Ovary (tissue), 9 donors: ENCODE results near the gene ARHGEF25. TPM values are rescaled to one million over a fixed set of nuclear protein-coding genes. Genes with fewer than 3 reads are reported as not detected.

Source experiments
- DNase-seq, 5 donors: peaks; one replicate each; pipeline ENCODE4 v3.0.0-alpha.2; 2019 to 2020
- H3K27ac ChIP-seq, 2 donors: fragments of 200-600 bp; one replicate each; pipeline versions ENCODE4 v1.5.1 to v1.8.0; 2019 to 2022
- H3K27me3 ChIP-seq: fragments of 200-600 bp; one replicate; pipeline ENCODE4 v1.8.0; 2022
- H3K36me3 ChIP-seq: fragments of 200-600 bp; sonication (generic); one replicate; pipeline ENCODE4 v1.5.1; 2019
- H3K4me1 ChIP-seq: one replicate; pipeline ENCODE4 v1.8.1; 2013; ENCODE audit warnings: mild to moderate bottlenecking, moderate library complexity; ENCODE audit not compliant: insufficient read depth
- H3K4me3 ChIP-seq: fragments of 200-600 bp; sonication (generic); one replicate; pipeline ENCODE4 v1.5.1; 2017
- H3K9me3 ChIP-seq, 2 donors: fragments of 200-600 bp in 1 of 2; sonication (generic) in 1 of 2; one replicate each; pipeline versions ENCODE4 v1.5.1 to v1.8.1; 2013 to 2019; ENCODE audit warnings: mild to moderate bottlenecking in 1 of 2, moderate library complexity in 1 of 2
- CTCF ChIP-seq, 3 donors: fragments of 450-650 bp in 2 of 3; fragments of 200-600 bp in 1 of 3; IDR thresholded peaks; one replicate each; pipeline versions ENCODE4 v1.5.1 to v1.8.0; 2016 to 2022; ENCODE audit warnings: antibody characterized with exemption in 3 of 3, mild to moderate bottlenecking in 1 of 3
- EP300 ChIP-seq: sonication (generic); formaldehyde crosslinking; IDR thresholded peaks from one replicate; pipeline ENCODE4 v1.6.1; 2017; ENCODE audit warnings: antibody characterized with exemption
- POLR2A ChIP-seq: fragments of 450-650 bp; IDR thresholded peaks from one replicate; pipeline ENCODE4 v1.6.1; 2017; ENCODE audit warnings: antibody characterized with exemption, mild to moderate bottlenecking, moderate library complexity
- WGBS, 3 donors: extraction: QIAGEN DNeasy Blood & Tissue Kit in 1 of 3; methylation state at CpG; one replicate each; pipeline versions ENCODE4 v1.1.5 to v1.1.7; 2013 to 2017; 5-methylcytosine and 5-hydroxymethylcytosine counted together
- intact Hi-C, 4 donors: fragments of 100-400 bp; cut with DNase I; formaldehyde crosslinking; loops; one replicate each; pipeline versions ENCODE4 v1.11.0 to v1.15.1; 2022 to 2023
- polyA plus RNA-seq, 2 donors: library from polyadenylated mRNA; stranded (reverse); fragments of 200-250 nt in 1 of 2; fragments of 350-450 nt in 1 of 2; fragmentation: Illumina TruSeq in 1 of 2; extraction: RNeasy Lipid Tissue Mini Kit (QIAGEN cat#74804) in 1 of 2; gene quantifications; one replicate each; pipeline ENCODE4 v1.2.3, GENCODE V29; 2013 to 2014
- total RNA-seq, 7 donors: library from RNA; depleted of rRNA in 2 of 7; stranded (reverse); fragments of >200 nt in 2 of 7; fragmentation: NEBNext Ultra II Directional in 3 of 7; extraction: Animal tissue kit (Norgen Biotek cat#: 25700) in 3 of 7; gene quantifications; one replicate each; pipeline versions ENCODE4 v1.1.0 to v1.2.4, GENCODE V29; 2016 to 2023
- donor health status: DM: no; HTN: no; CAD: no; lungs with moderate emphysema.
- donor health status: DM: no; HTN: no; CAD: no.
- donor health status: Bipolar disorder and iron deficiency.
- donor health status: DM: yes; HTN: yes; CAD: no.
- donor health status: DM: no; HTN: no; CAD: no.
- donor health status: DM: yes; HTN: yes; CAD: no.

ARHGEF25 gene
- total and polyA plus RNA-seq, 9 donors = 22.1 to 48.8 (median 38.7) TPM

- H3K4me3 ChIP-seq = peak overlapping the region; percentile 68
- no peak for TF ChIP-seq POLR2A
- no peak for TF ChIP-seq CTCF (IDR thresholded peaks at IDR 0.05)
- H3K36me3 ChIP-seq = no peaks in the 10 kb centered on the region
- H3K9me3 ChIP-seq = no peaks in the 10 kb centered on the region
- no peaks in the 10 kb centered on the region for H3K27me3 ChIP-seq
- peaks cover 3% of the 10 kb centered on the region for H3K4me1 ChIP-seq
- peak; percentile 66 to 81 (median 74) for DNase-seq
- H3K27ac ChIP-seq = peak overlapping the region; percentile 56 to 84
- WGBS, 3 donors = 8 to 9% (median 8%) methylated on average over 34 of the region's 34 CpGs
- intact Hi-C loops = loop anchor here in 1 of 4 donors (5.0 kb wide), 1 partner anchor 88 kb away; the partner anchor contains the start of genes DDIT3 and MBD6
These were observed 1.3 kb upstream of the ARHGEF25 start for GRCh38 chr12:57609781-57610553.

- H3K4me1 ChIP-seq = peaks cover 3% of the 10 kb centered on the region
- WGBS, 3 donors = 3 to 4% (median 3%) methylated on average over 28 to 29 of the region's 29 CpGs
These were observed 604 bp upstream of the ARHGEF25 start for GRCh38 chr12:57610554-57611107.

GRCh38 chr12:57611827-57612710, 834 bp downstream of the ARHGEF25 start:
- Histone ChIP-seq H3K36me3 (no peaks in the 10 kb centered on the region), H3K27ac (peak overlapping the region; percentile 56 to 84), H3K27me3 (no peaks in the 10 kb centered on the region), H3K4me3 (peak overlapping the region; percentile 68), H3K9me3 (no peaks in the 10 kb centered on the region), H3K4me1 (peaks cover 3% of the 10 kb centered on the region)
- WGBS, 3 donors = 8 to 15% (median 9%) methylated on average over 13 to 23 of the region's 23 CpGs
- TF ChIP-seq EP300 (no peak), CTCF (IDR thresholded peaks at IDR 0.05) (no peak), POLR2A (no peak)
- intact Hi-C loops = loop anchor here in 1 of 4 donors (5.0 kb wide), 1 partner anchor 90 kb away; the partner anchor contains the start of genes DDIT3 and MBD6
- DNase-seq = no peak

More at GRCh38 chr12:57610554-57611107, 604 bp upstream of the ARHGEF25 start:
- H3K27me3 ChIP-seq = no peaks in the 10 kb centered on the region
- H3K36me3 ChIP-seq = no peaks in the 10 kb centered on the region
- DNase-seq = peak; percentile 69 to 83 (median 78)
- no peak for TF ChIP-seq EP300
- no peak for TF ChIP-seq CTCF (IDR thresholded peaks at IDR 0.05)
- no peak for TF ChIP-seq POLR2A
- H3K27ac ChIP-seq = peak overlapping the region; percentile 56 to 84
- intact Hi-C loops = loop anchor here in 1 of 4 donors (5.0 kb wide), 1 partner anchor 88 kb away; the partner anchor contains the start of genes DDIT3 and MBD6
- H3K9me3 ChIP-seq = no peaks in the 10 kb centered on the region
- peak overlapping the region; percentile 68 for H3K4me3 ChIP-seq
